Panc1 (cell line): ENCODE data around the gene FAM43A. TPM values are rescaled to one million over a fixed set of nuclear protein-coding genes. Genes with fewer than 3 reads are reported as not detected.

ENCODE experiments used
- ATAC-seq: fragments of 200-7000 bp; cut with Tn5 transposase; 2 replicates; pipeline ENCODE4 v1.9.1; 2020; ENCODE audit warnings: mild to moderate bottlenecking, moderate library complexity
- BruUV-seq: library from RNA; stranded (reverse); fragments of 400-500 nt; replicated peaks from 2 replicates; lab custom pipeline; 2021; lab: Mats Ljungman, UMichigan
- CTCF ChIA-PET: fragments of 300-600 bp; sonication (Branson Sonifier 250); formaldehyde crosslinking; loops from one replicate; lab custom pipeline; 2022; ENCODE audit warnings: antibody characterized with exemption; lab: Charles Lee
- POLR2A ChIA-PET: fragments of 300-600 bp; sonication (Branson Sonifier 250); formaldehyde crosslinking; loops from one replicate; lab custom pipeline; 2022; ENCODE audit warnings: antibody characterized with exemption; lab: Charles Lee
- DNase-seq: peaks from one replicate; pipeline ENCODE4 v3.0.0-alpha.2; 2010; ENCODE audit warnings: low read depth, low spot score
- H3K27ac ChIP-seq: 2 replicates; pipeline ENCODE4 v1.5.1; 2011; ENCODE audit warnings: mild to moderate bottlenecking, low read length, inconsistent platforms
- H3K27me3 ChIP-seq: fragments of 200-500 bp; sonication (Bioruptor generic); 2 replicates; pipeline ENCODE4 v1.6.0; 2014; ENCODE audit warnings: low read length, inconsistent platforms; ENCODE audit not compliant: control insufficient read depth, insufficient read depth
- H3K36me3 ChIP-seq: fragments of 200-500 bp; sonication (Bioruptor generic); 2 replicates; pipeline ENCODE4 v1.5.1; 2014; ENCODE audit warnings: inconsistent platforms, mild to moderate bottlenecking, low read length, moderate library complexity; ENCODE audit not compliant: control insufficient read depth, insufficient read depth
- H3K4me1 ChIP-seq: 2 replicates; pipeline ENCODE4 v1.5.1; 2011; ENCODE audit warnings: inconsistent platforms, mild to moderate bottlenecking, low read length, moderate library complexity; ENCODE audit not compliant: control insufficient read depth, insufficient read depth
- H3K4me3 ChIP-seq, 2 experiments: 2 replicates each; pipeline ENCODE4 v1.5.1; 2011 to 2012; ENCODE audit warnings: low read depth in 2 of 2, low read length in 2 of 2, mild to moderate bottlenecking in 2 of 2, inconsistent platforms in 1 of 2, moderate library complexity in 1 of 2
- H3K9me3 ChIP-seq: fragments of 200-500 bp; sonication (Bioruptor generic); 2 replicates; pipeline ENCODE4 v1.5.1; 2014; ENCODE audit warnings: low read depth, mild to moderate bottlenecking, inconsistent platforms, low read length, moderate library complexity; ENCODE audit not compliant: control insufficient read depth, insufficient read depth
- CTCF ChIP-seq: fragments of 450-650 bp; IDR thresholded peaks from 2 replicates; pipeline ENCODE4 v1.5.1; 2017; ENCODE audit warnings: mild to moderate bottlenecking
- POLR2AphosphoS5 ChIP-seq: IDR thresholded peaks from 2 replicates; pipeline ENCODE4 v1.6.1; 2012; ENCODE audit warnings: mild to moderate bottlenecking, low read depth, low read length, moderate library complexity
- SIN3A ChIP-seq: IDR thresholded peaks from 2 replicates; pipeline ENCODE4 v1.6.1; 2012; ENCODE audit warnings: low read depth, mild to moderate bottlenecking, low read length, moderate library complexity, borderline replicate concordance; ENCODE audit not compliant: insufficient read depth
- TCF7L2 ChIP-seq: IDR thresholded peaks from 2 replicates; pipeline ENCODE4 v1.6.1; 2011; ENCODE audit warnings: mild to moderate bottlenecking, low read depth, low read length, inconsistent platforms
- in situ Hi-C: cut with HindIII; loops from 2 replicates; pipeline ENCODE4 v1.10.0; 2016; ENCODE audit warnings: low sequenced_read_pairs, low pct_unique_long_range_greater_than_20kb
- intact Hi-C: fragments of 100-400 bp; cut with micrococcal nuclease; formaldehyde crosslinking; loops from one replicate; pipeline ENCODE4 v1.10.0; 2022; ENCODE audit not compliant: unreplicated experiment
- total RNA-seq: library from RNA; stranded (reverse); gene quantifications from one replicate; pipeline ENCODE4 v1.2.1, GENCODE V29; 2021; ENCODE audit not compliant: unreplicated experiment
- TF ChIP-seq, protein P1 (sequence below), 2 experiments: IDR thresholded peaks; 2 replicates each; pipeline ENCODE4 v1.6.1; 2011 to 2012; ENCODE audit warnings: low read depth in 2 of 2, control low read depth in 1 of 2, low read length in 1 of 2, mild to moderate bottlenecking in 1 of 2, moderate library complexity in 1 of 2; ENCODE audit not compliant: insufficient read depth in 1 of 2

Gene FAM43A
- total RNA-seq, 1 experiment from 2014 or later, result 51.4 TPM

DNA sequence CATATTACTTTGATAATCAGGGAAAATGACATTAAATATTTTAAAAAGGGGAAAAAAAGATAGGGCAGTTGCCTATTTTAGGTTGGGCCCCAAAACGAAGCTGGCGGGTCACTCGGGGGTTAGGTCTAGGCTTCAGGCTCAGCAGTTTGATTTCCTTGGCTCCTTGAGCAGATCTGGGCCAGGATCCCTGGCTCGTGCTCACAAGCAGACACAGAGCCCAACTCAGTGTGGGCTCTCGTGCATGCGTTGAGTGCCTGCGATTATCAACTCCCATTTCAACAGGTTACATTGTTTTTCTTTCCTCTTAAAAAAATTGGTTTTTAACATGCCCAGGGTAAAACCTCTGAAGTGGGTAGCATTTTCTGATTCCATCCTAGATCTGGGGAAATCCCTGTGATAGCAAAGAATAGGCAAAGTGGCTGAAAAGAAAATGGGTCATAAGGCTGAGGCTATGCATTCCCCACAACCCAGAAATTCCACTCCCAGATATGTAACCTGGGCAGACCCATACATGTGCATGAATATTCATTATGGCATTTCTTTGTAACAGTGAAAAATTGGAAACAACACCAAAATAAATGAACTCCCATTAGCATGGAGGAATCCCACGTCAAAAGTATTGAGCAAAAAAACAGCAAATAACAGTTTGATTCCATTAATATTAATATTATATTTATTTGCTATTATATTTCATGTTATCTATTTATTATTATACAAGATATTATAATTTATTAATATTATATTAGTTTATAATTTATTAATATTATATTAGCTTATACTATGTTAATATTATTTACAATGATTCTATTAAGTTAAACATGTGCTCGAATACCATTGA, 27.8 kb downstream of the FAM43A start:
- CTCF ChIA-PET, result no interaction called here
- Histone ChIP-seq H3K36me3 (no peaks in the 10 kb centered on the region), H3K4me3 (no peak overlapping the region), H3K27me3 (no peaks in the 10 kb centered on the region), H3K9me3 (no peaks in the 10 kb centered on the region), H3K27ac (no peak overlapping the region), H3K4me1 (0 out of 2 replicates have a peak, but pooled peaks cover 3% of the 10 kb centered on the region)
- no TSS peak for BruUV-seq
- intact Hi-C loops, result no loop called here
- in situ Hi-C loops, result no loop called here
- POLR2A ChIA-PET, result no interaction called here
- ATAC-seq, result no peak
- DNase-seq, result no peak
- TF ChIP-seq SIN3A (no peak), CTCF (no peak), TCF7L2 (no peak), POLR2AphosphoS5 (no peak)
- TF ChIP-seq, protein P1, sequence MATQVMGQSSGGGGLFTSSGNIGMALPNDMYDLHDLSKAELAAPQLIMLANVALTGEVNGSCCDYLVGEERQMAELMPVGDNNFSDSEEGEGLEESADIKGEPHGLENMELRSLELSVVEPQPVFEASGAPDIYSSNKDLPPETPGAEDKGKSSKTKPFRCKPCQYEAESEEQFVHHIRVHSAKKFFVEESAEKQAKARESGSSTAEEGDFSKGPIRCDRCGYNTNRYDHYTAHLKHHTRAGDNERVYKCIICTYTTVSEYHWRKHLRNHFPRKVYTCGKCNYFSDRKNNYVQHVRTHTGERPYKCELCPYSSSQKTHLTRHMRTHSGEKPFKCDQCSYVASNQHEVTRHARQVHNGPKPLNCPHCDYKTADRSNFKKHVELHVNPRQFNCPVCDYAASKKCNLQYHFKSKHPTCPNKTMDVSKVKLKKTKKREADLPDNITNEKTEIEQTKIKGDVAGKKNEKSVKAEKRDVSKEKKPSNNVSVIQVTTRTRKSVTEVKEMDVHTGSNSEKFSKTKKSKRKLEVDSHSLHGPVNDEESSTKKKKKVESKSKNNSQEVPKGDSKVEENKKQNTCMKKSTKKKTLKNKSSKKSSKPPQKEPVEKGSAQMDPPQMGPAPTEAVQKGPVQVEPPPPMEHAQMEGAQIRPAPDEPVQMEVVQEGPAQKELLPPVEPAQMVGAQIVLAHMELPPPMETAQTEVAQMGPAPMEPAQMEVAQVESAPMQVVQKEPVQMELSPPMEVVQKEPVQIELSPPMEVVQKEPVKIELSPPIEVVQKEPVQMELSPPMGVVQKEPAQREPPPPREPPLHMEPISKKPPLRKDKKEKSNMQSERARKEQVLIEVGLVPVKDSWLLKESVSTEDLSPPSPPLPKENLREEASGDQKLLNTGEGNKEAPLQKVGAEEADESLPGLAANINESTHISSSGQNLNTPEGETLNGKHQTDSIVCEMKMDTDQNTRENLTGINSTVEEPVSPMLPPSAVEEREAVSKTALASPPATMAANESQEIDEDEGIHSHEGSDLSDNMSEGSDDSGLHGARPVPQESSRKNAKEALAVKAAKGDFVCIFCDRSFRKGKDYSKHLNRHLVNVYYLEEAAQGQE (IDR thresholded peaks at IDR 0.05; ENCODE audit: insufficient read depth in 1 of 2, low read depth in 2 of 2, low read length in 1 of 2), result no peak

- 0 out of 2 replicates have a peak, but pooled peaks cover 3% of the 10 kb centered on the region for H3K4me1 ChIP-seq
- in situ Hi-C loops (no loop called here), intact Hi-C loops (no loop called here)
- TF ChIP-seq POLR2AphosphoS5, result no peak
- no peak for TF ChIP-seq TCF7L2
- TF ChIP-seq CTCF, result no peak
- TF ChIP-seq, protein P1 (IDR thresholded peaks at IDR 0.05; ENCODE audit: insufficient read depth in 1 of 2, low read depth in 2 of 2, low read length in 1 of 2), result no peak
- no peak for TF ChIP-seq SIN3A
- no peaks in the 10 kb centered on the region; the same call in 1 of the 2 replicates for H3K9me3 ChIP-seq
- no peak overlapping the region for H3K4me3 ChIP-seq
- DNase-seq, result no peak
- no peak for ATAC-seq
- H3K27ac ChIP-seq, result no peak overlapping the region
- no peaks in the 10 kb centered on the region for H3K27me3 ChIP-seq
- no peaks in the 10 kb centered on the region for H3K36me3 ChIP-seq
- BruUV-seq, result no TSS peak
- CTCF ChIA-PET, result no interaction called here
- POLR2A ChIA-PET, result no interaction called here
Observed at GRCh38 chr3:194714137-194714455, 28.4 kb downstream of the FAM43A start.
